NT2/D1 (cell line): ENCODE results near the gene VPS16.

Experiments
- SUZ12 ChIP-seq: IDR thresholded peaks from 2 replicates; pipeline ENCODE4 v1.6.1; 2011; ENCODE audit not compliant: insufficient read length, insufficient read depth; ENCODE audit errors: extremely low read depth
- YY1 ChIP-seq: IDR thresholded peaks from 2 replicates; pipeline ENCODE4 v1.6.1; 2011; ENCODE audit not compliant: insufficient read length, insufficient read depth

DNA sequence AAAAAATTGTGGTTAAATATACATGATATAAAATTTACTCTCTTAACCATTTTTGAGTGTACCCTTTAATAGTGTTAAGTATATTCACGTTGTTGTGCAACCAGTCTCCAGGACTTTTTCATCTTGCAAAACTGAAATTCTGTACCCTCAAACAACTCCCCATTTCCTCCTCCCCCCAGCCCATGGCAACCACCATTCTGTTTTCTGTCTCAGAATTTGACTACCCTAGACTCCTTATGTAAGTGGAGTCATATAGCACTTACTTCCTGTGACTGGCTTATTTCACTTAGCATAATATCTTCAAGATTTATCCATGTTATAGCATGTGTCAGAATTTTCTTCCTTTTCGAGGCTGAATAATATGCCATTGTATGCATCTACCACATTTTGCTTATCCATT, 5.1 kb downstream of the VPS16 start:
- TF ChIP-seq YY1 (no peak), SUZ12 (no peak)
